Measurements from ENCODE around the gene LDLRAD1.

The LDLRAD1 gene, protein sequence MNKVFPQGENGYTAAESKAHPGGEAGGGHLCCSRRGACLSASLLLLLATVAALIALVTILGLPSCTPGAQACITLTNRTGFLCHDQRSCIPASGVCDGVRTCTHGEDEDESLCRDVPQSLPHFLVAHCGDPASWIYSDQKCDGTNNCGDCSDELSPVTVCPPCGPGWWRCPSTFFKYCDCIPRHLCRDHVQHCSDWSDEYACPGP

DNA sequence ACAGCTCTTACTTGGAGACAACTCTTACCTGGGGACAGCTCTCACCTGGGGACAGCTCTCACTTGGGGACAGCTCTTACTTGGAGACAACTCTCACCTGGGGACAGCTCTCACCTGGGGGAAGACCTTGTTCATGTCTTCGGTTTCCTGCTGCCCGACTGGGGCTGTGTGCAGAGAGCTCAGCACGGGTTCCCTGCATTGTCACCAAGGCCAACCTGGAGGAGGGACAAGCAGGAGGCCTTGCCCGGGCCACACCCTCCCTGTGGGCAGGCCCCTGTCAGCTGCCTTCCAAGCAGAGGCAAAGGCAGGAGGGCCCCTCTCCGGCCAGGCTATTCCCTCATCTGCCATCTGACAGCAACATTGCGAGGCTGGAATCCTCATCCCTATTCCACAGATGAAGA is at the start of gene LDLRAD1:
TSS of gene LDLRAD1 (minus strand) at position 208 of the 400 bp plus-strand sequence. CDS start at position 134, 74 bp downstream.
- TF ChIP-seq, protein P1, sequence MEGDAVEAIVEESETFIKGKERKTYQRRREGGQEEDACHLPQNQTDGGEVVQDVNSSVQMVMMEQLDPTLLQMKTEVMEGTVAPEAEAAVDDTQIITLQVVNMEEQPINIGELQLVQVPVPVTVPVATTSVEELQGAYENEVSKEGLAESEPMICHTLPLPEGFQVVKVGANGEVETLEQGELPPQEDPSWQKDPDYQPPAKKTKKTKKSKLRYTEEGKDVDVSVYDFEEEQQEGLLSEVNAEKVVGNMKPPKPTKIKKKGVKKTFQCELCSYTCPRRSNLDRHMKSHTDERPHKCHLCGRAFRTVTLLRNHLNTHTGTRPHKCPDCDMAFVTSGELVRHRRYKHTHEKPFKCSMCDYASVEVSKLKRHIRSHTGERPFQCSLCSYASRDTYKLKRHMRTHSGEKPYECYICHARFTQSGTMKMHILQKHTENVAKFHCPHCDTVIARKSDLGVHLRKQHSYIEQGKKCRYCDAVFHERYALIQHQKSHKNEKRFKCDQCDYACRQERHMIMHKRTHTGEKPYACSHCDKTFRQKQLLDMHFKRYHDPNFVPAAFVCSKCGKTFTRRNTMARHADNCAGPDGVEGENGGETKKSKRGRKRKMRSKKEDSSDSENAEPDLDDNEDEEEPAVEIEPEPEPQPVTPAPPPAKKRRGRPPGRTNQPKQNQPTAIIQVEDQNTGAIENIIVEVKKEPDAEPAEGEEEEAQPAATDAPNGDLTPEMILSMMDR (IDR thresholded peaks at IDR 0.05; ENCODE audit: borderline replicate concordance, insufficient read depth, low read depth, low read length): no peak
- no peak within 1 kb of the TSS for H3K4me3 ChIP-seq (ENCODE audit: low read depth, low read length)

DNA sequence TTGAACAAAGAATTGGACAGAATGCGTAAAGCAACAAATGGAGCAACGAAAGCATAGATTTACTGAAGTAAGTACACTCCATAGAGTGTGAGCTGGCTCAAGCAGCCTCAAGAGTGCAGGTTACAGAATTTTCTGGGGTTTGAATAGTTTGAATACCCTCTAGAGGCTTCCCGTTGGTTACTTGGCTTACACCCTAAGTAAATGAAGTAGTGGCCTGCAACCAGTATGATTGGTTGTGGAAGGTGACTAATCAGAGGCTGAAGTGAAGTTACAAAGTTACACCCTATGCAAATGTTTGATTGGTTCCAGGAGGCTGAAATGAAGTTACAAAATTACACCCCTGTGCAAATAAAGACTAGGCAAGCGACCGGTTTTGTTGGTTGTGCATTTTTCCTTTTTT is 46.3 kb upstream of the LDLRAD1 start:
- TF ChIP-seq, protein P1 (IDR thresholded peaks at IDR 0.05; ENCODE audit: borderline replicate concordance, insufficient read depth, low read depth, low read length): no peak
- no peak overlapping the region for H3K4me3 ChIP-seq (ENCODE audit: low read depth, low read length)

DNA sequence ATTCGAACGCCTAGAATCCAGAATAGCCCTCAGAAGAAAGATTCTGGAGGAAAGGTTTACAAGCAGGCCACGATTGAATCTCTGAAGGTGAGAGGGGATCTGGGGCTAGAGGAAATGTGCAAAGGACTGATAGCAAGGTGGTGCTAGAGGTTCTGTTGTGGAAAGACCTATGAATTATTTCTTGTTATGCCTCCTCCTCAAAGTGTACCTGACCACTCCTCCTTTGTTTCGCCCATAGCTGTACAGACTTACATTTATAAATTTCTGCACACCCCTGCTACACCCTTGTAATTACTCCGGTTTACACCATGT is 36.4 kb upstream of the LDLRAD1 start:
- peak overlapping the region; percentile 62 for H3K4me3 ChIP-seq (ENCODE audit: low read depth, low read length)
- TF ChIP-seq, protein P1 (IDR thresholded peaks at IDR 0.05; ENCODE audit: borderline replicate concordance, insufficient read depth, low read depth, low read length): no peak

DNA sequence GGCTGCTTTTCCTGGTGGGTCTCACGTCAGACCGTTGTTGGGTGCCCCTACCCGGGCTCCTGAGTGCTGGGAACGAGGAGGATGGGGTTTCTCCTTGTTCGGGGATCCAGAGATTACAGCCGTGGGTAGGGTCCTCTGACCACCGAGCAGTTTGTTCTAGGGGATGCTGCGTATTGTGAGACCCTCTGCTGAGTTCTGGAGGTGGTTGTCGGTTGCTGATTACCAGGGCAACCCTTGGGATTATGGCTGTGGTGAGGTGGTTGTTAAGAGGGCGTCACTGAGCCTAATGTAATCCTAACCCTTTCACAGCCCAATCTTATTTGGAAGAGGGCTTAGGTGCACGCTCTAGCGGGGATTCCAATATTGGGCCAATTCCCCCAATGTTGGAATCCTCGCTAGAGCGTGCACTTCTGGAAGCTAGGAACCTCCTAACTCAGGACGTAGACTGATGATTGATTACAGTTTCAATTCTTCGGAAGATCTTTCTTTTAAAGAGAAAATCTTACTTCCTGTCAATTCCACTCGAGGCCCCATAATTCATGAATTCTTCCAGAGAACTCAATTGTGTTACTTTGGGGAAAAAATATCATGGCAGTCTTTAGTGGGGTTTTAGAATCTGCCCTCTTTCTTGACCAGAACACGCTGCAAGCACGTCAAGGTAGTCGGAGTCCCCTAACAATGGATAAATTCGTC is 35.9 kb upstream of the LDLRAD1 start:
- TF ChIP-seq, protein P1 (IDR thresholded peaks at IDR 0.05; ENCODE audit: borderline replicate concordance, insufficient read depth, low read depth, low read length): no peak
- H3K4me3 ChIP-seq (ENCODE audit: low read depth, low read length): peak overlapping the region; percentile 62

DNA sequence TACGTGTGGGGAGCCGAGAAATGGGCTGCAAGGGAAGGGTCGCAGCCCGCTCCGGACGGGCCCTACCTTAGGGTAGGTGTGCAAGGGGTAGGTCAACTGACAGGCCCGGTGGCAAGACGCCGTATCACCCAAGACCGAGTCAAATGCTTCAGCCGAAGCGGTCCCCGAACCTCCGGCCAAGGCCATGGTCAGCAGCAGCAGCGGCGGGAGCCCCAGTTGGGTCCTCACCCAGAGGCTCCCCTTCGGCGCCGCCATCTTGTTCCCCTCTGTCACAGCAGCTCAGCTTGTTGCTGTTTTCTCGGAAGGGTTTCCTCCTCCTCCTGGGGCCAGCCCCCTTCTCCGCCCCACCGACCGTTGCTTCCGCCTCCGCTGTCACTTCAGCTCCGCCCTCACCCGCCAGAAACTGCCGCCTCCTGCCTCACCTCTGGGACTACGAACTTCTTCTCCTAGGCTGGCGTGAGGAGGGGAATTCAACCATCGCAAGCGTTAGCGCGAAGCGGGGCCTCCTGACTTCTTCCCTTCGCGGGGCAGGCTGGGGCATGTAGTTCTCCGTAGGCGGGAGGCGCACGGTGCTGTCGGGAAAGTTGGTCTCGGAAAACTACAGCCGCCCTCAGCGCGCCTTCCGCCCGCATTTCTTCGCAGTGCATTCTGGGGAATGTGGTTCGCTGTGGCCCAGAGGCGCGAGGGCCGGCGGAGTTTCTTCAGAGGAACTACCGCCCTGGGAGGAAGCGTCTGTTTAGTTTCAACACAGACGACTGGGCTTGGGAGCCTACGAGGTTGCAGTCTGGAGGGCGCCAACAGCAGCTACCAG is 35.2 kb upstream of the LDLRAD1 start, which contains the start of the genes TCEANC2 and TMEM59:
TSS of gene TCEANC2 (plus strand) at position 675 of the 811 bp plus-strand sequence. CDS start 815 bp downstream, outside the sequence.
TSS of gene TMEM59 (minus strand) at position 271 of the 811 bp plus-strand sequence. CDS start at position 255, 16 bp downstream.
- H3K4me3 ChIP-seq (ENCODE audit: low read depth, low read length): peak within 1 kb of the TSS; percentile 87
- TF ChIP-seq, protein P1 (IDR thresholded peaks at IDR 0.05; ENCODE audit: borderline replicate concordance, insufficient read depth, low read depth, low read length): no peak

DNA sequence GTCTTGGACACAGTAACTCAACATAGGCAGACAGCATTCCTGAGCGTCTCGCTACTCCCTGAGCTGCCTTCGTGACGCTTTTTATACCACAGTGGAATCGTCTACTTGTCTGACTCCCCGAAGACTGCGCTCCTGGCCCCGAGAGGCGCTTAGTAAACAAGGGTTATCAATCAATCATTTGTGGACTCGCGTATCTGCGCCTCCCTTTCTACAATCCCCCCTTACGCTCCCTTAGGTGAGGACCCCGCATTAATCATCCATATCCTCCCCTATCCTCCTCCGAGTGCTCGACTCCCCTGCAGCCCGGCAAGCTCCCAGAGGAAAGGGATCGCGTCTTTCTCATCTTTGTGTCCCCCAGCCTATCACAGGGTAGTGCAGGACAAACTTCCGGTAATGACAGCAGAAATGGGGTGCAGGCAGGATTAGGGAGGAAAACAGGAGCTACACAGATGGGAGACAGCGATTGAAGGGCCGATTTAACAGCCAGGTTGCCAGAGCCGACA is 34.5 kb upstream of the LDLRAD1 start:
- peak overlapping the region; percentile 87 for H3K4me3 ChIP-seq (ENCODE audit: low read depth, low read length)
- TF ChIP-seq, protein P1 (IDR thresholded peaks at IDR 0.05; ENCODE audit: borderline replicate concordance, insufficient read depth, low read depth, low read length): no peak

Data from GM12875 (cell line).